Mesenchymal stem cell (in vitro differentiated cells and primary cell): Measurements from ENCODE around the gene FASTKD2. TPM values are rescaled to one million over a fixed set of nuclear protein-coding genes. Genes with fewer than 3 reads are reported as not detected.

Source experiments
- small RNA-seq: library from polyadenylated mRNA; stranded (forward); fragments of <200 nt; extraction: miRNeasy Mini kit (QIAGEN cat#:217004); gene quantifications from one replicate; pipeline ENCODE3, GENCODE V24; 2013; ENCODE audit warnings: low read depth

Gene FASTKD2

Small RNA genes lying within 50 kb of the gene (small RNA-seq; reads per million reads assigned to genes)
- not detected for gene MIR3130-2
